Left ventricle myocardium inferior (tissue), 1 donor: ENCODE results near the gene DDX28. TPM values are rescaled to one million over a fixed set of nuclear protein-coding genes. Genes with fewer than 3 reads are reported as not detected.

Experiments used
- DNase-seq: peaks from one replicate; pipeline ENCODE4 v3.0.0-alpha.2; 2020
- H3K27ac ChIP-seq: fragments of 200-600 bp; replicated peaks from 2 replicates; pipeline ENCODE4 v1.8.0; 2021
- H3K27me3 ChIP-seq: fragments of 200-600 bp; 2 replicates; pipeline ENCODE4 v1.8.0; 2021; ENCODE audit warnings: low read depth
- H3K36me3 ChIP-seq: fragments of 200-600 bp; 2 replicates; pipeline ENCODE4 v1.8.0; 2021
- H3K4me1 ChIP-seq: fragments of 200-600 bp; 2 replicates; pipeline ENCODE4 v1.8.0; 2021
- H3K4me3 ChIP-seq: fragments of 200-600 bp; 2 replicates; pipeline ENCODE4 v1.8.0; 2021; ENCODE audit warnings: mild to moderate bottlenecking, moderate library complexity
- H3K9me3 ChIP-seq: fragments of 200-600 bp; replicated peaks from 2 replicates; pipeline ENCODE4 v1.8.0; 2021
- CTCF ChIP-seq: fragments of 200-600 bp; IDR thresholded peaks from 2 replicates; pipeline ENCODE4 v1.8.0; 2021; ENCODE audit warnings: antibody characterized with exemption, mild to moderate bottlenecking, borderline replicate concordance
- intact Hi-C: fragments of 100-400 bp; cut with micrococcal nuclease; formaldehyde crosslinking; loops from one replicate; pipeline ENCODE4 v1.11.0; 2022
- total RNA-seq: library from RNA; stranded (reverse); fragmentation: NEBNext Ultra II Directional; extraction: Animal tissue kit (Norgen Biotek cat#: 25700); gene quantifications from one replicate; pipeline ENCODE4 v1.2.1, GENCODE V29; 2021
- donor health status: DM: no; HTN: yes; CAD: no; lungs with severe emphysema.

DDX28 gene
- total RNA-seq, 1 donor from 2014 or later: 8.9 TPM

DNA sequence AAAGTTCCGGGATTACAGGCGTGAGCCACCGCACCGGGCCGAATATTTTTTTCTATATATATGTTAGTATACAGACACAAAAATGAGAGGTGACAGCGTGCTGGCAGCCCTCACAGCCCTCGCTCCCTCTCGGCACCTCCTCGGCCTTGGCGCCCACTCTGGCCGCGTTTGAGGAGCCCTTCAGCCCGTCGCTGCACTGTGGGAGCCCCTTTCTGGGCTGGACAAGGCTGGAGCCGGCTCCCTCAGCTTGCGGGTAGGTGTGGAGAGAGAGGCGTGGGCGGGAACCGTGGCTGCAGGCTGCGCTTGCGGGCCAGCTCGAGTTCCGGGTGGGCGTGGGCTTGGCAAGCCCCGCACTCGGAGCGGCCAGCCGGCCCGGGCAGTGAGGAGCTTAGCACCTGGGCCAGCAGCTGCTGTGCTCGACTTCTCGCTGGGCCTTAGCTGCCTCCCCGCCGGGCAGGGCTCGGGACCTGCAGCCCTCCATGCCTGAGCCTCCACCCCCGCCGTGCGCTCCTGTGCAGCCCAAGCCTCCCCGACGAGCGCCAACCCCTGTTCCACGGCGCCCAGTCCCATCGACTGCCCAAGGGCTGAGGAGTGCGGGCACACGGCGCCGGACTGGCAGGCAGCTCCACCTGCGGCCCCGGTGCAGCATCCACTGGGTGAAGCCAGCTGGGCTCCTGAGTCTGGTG is 40.9 kb downstream of the DDX28 start:
- H3K36me3 ChIP-seq: no peaks in the 10 kb centered on the region
- no peaks in the 10 kb centered on the region for H3K9me3 ChIP-seq
- H3K4me1 ChIP-seq: peaks cover 41% of the 10 kb centered on the region
- TF ChIP-seq CTCF: no peak
- intact Hi-C loops: no loop called here
- H3K4me3 ChIP-seq: no peak overlapping the region
- H3K27me3 ChIP-seq: peaks cover 10% of the 10 kb centered on the region
- DNase-seq: no peak
- no peak overlapping the region for H3K27ac ChIP-seq

GRCh38 chr16:67979955-67980678 is 42.9 kb downstream of the DDX28 start, which contains the start of gene DPEP3:
TSS of gene DPEP3 (minus strand) at chr16:67980499. CDS start at chr16:67980380, 119 bp downstream.
- DNase-seq: no peak
- Histone ChIP-seq H3K36me3 (no peaks in the 10 kb centered on the region), H3K27me3 (peaks cover 10% of the 10 kb centered on the region), H3K4me1 (peaks cover 30% of the 10 kb centered on the region), H3K4me3 (no peak within 1 kb of the TSS), H3K27ac (no peak within 1 kb of the TSS), H3K9me3 (no peaks in the 10 kb centered on the region)
- no peak for TF ChIP-seq CTCF
- intact Hi-C loops: no loop called here

- Histone ChIP-seq H3K27me3 (peaks cover 10% of the 10 kb centered on the region), H3K27ac (no peak overlapping the region), H3K4me3 (no peak overlapping the region), H3K4me1 (peaks cover 6% of the 10 kb centered on the region), H3K36me3 (no peaks in the 10 kb centered on the region), H3K9me3 (no peaks in the 10 kb centered on the region)
- no peak for TF ChIP-seq CTCF
- intact Hi-C loops: no loop called here
- DNase-seq: no peak
Measured at GRCh38 chr16:67977469-67978227, 45.4 kb downstream of the DDX28 start.

- no peak for DNase-seq
- no peaks in the 10 kb centered on the region for H3K9me3 ChIP-seq
- H3K27ac ChIP-seq: no peak overlapping the region
- H3K4me1 ChIP-seq: peaks cover 6% of the 10 kb centered on the region
- no peak for TF ChIP-seq CTCF
- H3K27me3 ChIP-seq: peaks cover 10% of the 10 kb centered on the region
- H3K36me3 ChIP-seq: no peaks in the 10 kb centered on the region
- intact Hi-C loops: no loop called here
- no peak overlapping the region for H3K4me3 ChIP-seq
Measured at GRCh38 chr16:67977005-67977404, 46.0 kb downstream of the DDX28 start.

- H3K9me3 ChIP-seq: no peaks in the 10 kb centered on the region
- H3K27ac ChIP-seq: no peak overlapping the region
- no peak overlapping the region for H3K4me3 ChIP-seq
- no peaks in the 10 kb centered on the region for H3K36me3 ChIP-seq
- no peak for TF ChIP-seq CTCF
- peaks cover 6% of the 10 kb centered on the region for H3K4me1 ChIP-seq
- peaks cover 10% of the 10 kb centered on the region for H3K27me3 ChIP-seq
- DNase-seq: no peak
- intact Hi-C loops: no loop called here
Measured at GRCh38 chr16:67976205-67976604, 46.8 kb downstream of the DDX28 start.
